Hematopoietic multipotent progenitor cell treated with erythropoietin and hydrocortisone succinate and interleukin-3 and kit ligand, for 8 days (in vitro differentiated cells): ENCODE results near the gene KCNK18.
"Not testable (repeated sequence)": the region's sequence is repeated elsewhere in the genome, so short reads cannot be mapped to it uniquely, and the experiment has no call there.

ENCODE experiments used
- DNase-seq: peaks from one replicate; pipeline ENCODE4 v3.0.0-alpha.2; 2015

Gene KCNK18

DNA sequence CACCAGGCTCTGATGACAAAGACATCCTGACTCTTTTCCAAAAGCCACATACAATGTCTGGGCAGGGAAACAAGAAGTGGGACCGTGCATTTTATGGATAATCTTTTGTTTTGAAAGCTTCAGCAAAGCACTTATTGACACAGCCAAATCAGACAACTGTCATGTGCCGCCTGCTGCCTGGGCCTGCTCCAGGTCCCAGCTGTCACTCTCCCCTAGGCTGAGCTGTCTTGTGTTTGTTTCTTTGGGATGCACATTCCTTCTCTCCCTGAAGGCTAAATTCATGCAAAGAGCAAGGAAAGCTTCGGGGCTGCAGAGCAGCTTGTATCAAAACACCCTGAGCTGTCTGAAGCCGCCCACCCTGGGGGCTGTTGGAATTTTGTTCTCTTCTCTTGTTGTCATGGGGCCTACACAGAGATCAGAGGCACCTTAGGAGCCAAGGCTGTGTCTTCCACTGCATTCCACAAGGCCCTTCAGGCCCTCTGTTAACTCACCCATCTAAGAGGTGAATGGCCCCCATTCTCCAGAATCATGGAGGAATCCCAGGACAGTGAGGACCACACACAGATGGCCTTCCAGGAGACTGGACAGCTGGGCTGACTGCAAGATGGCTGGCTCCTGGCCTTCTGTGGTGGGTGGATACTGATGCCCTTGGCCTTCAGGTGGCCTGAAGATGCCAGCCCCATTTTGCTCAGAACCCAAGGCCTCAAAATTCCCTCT lies 25.8 kb downstream of the KCNK18 start:
- DNase-seq = no peak

DNA sequence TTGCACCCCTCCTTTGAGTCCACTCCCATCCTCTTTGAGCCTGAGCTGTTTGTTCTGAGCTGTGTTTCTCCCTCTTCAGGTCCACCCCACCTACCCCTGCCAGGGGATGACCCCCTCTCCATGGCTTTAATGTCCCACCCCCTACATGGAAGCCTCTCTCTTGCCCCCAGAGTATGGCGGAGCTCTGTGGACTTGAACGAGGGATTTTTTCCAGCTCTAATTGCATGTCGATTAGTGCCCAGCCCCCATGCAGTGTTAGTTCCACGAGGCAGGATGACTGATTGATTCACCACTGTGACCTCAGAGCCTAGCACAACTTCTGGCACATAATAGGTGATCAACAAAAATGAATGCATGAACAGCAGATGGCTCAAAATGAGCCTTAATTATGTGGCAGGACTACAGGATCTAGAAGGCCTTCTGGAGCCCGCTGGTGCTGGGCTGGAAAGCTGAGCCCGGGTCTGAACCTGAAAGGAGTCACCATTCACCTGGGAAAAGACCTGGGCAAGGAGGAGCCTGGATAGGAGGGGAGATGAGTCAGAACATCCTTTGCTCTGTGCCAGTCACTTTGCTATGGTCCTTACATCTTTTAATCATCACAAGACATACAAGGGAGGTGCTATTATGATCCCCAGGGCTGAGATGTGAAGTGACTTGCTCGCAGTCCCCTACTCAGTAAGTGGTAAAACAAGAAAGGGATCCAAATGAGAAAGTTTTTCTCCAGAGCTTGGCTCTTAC lies 26.6 kb downstream of the KCNK18 start:
- no peak for DNase-seq

DNA sequence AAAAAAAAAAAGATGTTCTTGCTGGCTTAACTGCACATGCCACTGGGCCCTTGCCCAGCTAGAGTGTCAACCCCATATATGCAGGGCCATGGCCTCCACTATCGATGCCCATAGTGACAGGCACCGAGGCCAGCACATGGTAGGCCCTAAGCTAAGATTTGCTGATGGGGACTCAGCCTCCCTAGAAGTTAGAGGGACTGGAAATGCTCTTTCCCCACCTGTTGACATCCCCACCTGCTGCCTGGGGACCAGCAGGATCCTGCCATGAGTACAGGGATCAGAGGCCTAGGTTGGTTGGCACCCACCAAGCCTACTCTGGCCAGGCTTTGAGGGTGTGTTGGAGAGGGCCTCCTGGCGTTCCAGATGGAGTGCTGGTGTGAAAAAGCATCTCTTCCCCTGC lies 27.6 kb downstream of the KCNK18 start:
- no peak for DNase-seq

DNA sequence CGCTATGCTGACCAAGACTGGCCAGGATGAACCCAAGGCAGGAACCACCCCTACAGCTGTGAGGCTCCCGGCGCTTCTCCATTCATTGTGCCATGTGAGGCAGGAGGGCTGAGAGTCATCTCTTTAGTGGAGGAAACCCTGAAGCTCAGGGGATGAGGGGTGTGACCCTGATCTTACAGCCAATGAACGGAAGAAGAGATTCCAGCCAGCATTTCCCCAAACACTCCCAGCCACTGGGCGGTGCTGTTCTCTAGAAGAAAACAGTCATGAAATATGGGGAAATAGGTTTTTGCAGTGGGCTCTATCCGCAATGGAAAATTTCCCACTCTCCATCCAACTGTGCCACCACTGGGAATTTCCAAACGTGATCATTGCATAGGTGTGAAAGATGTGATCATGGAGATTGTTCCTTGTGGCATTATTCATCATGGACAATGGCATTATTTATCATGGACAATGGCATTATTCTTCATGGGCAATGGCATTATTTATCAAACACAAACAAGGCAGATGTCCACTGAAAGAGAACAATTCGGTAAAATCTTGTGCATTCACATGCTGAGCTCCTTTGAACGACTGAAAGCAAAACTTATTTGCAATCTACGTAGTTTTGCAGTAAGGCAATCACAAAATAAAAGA lies 29.6 kb downstream of the KCNK18 start:
- peak; percentile 79 for DNase-seq

DNA sequence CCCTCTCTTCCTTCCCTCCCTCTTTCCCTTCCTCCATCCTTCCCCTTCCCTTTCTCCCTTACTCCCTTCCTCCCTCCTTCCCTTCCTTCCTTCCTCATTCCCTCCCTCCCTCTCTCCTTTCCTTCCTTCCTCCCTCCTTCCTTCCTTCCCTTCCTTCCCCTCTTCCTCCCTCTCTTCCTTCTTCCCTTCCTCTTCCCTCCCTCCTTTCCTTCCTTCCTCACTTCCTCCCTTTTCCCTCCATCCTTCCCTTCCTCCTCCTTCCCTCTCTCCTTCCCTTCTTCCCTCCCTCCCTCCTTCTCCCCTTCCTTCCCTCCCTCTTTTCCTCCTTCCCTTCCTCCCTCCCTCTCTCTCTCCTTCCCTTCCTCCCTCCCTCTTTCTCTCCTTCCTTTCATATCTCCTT lies 30.9 kb downstream of the KCNK18 start:
- DNase-seq = no peak

DNA sequence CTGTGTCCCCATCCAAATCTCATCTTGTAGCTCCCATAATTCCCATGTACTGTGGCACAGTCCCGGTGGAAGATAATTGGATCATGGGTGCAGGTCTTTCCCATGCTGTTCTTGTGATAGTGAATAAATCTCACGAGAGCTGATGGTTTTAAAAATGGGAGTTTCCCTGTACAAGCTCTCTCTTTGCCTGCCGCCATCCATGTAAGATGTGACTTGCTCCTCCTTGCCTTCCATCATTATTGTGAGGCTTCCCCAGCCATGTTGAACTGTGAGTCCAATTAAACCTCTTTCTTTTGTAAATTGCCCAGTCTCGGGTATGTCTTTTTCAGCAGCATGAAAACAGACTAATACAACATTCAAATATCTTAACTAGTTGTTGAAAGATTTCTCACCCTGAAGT lies 32.8 kb downstream of the KCNK18 start:
- DNase-seq = not testable (repeated sequence)

DNA sequence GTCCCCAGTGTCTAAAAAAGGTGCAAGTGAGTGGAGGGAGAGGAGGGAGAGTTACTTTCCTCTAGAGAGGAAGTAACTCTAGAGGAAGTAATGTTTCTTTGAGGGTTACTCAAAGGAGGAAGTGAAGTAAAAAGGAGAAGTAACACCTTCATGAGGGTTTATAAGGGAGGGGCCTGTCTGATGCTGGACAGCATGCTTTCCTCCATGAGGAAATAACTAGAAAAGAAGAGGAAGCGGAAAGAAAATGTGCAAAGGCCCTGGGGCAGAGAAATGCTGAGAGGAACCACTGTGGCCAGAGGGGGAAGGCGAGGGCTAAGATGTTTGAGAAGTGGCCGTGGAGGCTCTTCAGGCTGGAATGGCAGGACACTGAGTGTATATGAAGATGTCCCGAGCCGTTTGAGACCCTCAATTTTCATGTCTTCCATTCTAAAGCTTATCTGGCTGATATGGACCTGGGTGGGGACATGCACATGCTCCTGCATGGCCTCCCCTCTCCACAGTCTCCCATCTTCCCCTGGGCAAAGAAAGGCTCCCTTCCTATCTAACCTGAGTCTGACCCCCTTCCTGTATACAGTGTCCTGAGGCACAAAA lies 40.2 kb downstream of the KCNK18 start:
- peak; percentile 20 for DNase-seq

DNA sequence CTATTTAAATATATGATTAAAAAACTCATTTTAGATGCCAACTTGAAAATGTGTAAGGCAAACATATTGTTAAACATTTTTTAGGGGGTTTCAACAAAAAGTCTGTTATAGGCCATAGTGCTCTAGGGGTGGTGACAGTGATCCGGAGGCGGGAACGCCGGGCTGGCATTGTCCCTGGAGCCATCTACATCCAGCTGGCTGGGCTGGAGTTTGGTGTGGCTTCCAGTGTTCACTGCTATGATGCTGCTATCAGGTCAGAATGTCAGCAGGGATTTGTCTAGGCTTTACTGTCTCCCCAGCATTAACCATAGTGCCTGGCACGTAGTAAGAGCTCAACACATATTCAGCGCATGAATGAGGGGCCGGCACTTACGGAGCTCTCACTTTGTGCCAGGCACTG lies 41.8 kb downstream of the KCNK18 start:
- DNase-seq = no peak

DNA sequence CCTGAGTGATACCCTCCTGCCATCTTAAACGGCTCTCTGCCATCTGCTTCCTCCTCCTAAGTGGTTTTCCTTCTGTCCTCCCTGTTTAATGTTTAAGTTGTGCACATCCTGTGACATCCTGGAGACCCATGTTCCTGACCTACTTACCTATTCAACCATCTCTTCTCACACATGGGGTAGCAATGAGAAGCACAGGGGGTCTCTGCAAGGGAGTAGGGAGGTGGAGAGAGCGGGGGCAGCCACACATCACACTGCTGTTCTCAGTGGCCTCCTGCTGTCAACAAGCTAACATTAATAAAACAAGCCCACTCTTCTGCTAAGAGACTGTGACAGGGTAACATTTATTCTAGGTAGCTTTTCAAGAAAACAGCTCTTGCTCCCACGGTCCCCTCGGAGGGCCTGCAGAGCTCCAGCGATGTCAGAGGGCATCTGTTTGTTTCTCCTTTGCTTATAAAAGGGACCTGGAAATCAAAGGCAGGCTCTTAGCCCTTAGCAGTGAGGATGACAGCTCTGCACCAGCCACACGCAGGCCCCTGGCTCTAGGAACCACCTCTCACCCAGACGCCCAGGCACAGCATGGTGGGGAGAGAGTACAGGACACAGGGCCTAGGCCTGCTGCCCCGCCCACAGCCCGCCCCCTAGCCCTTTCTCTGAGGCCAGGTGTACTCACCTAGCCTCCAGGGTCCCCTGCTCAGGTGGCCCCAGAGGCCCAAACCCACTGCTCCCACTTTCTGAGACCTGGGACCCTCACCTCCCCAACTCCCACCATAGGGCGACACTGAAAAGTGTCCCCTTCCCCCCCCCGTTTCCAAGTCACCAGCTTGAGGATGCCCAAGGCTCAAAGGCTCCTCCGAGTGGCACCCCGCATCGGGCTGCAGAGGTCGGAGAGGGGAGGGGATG lies 42.7 kb downstream of the KCNK18 start:
- no peak for DNase-seq

DNA sequence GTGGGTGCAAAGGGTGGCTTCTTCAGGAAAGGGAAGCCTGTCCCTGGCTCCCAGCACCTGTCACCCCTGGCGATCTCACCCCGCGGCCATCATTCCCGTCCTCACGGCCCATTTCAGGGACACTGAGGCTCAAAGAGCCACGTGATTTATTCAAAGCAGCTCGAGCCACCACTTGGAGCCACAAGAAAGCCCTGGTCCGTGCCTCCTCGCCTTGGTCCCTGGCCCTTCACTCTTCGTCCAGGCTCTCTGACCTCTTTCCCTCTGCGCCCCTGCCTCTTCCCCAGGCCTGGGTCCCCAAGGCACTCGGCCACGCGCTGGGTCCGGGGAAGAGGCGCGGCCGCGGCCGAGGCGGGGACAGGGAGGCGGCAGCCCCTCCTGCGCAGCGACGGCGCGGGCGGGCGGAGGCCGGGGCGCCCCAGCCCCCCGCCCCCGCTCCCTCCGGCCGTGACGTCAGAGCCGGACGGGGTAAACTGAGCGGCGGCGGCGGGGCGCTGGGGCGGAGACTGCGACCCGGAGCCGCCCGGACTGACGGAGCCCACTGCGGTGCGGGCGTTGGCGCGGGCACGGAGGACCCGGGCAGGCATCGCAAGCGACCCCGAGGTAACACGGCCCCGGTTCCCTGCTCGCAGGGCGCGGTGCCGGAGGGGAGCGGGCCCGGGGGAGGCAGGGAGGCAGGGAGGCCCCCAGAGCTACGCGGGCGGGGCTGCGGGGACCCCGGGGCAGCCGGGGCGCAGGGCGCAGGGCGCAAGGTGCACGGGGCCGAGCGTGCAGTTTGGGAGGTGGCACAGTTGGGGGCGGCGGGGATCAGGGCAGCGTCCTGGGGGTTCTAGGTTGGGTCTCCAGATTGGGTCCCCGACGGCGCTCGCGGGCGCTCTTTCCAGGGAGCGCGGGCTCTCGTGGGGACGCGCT lies 43.6 kb downstream of the KCNK18 start, which contains the start of gene SLC18A2:
SLC18A2 (plus strand) TSS at position 494 of the 909 bp plus-strand sequence. CDS start 580 bp downstream, outside the sequence.
- DNase-seq = no peak

DNA sequence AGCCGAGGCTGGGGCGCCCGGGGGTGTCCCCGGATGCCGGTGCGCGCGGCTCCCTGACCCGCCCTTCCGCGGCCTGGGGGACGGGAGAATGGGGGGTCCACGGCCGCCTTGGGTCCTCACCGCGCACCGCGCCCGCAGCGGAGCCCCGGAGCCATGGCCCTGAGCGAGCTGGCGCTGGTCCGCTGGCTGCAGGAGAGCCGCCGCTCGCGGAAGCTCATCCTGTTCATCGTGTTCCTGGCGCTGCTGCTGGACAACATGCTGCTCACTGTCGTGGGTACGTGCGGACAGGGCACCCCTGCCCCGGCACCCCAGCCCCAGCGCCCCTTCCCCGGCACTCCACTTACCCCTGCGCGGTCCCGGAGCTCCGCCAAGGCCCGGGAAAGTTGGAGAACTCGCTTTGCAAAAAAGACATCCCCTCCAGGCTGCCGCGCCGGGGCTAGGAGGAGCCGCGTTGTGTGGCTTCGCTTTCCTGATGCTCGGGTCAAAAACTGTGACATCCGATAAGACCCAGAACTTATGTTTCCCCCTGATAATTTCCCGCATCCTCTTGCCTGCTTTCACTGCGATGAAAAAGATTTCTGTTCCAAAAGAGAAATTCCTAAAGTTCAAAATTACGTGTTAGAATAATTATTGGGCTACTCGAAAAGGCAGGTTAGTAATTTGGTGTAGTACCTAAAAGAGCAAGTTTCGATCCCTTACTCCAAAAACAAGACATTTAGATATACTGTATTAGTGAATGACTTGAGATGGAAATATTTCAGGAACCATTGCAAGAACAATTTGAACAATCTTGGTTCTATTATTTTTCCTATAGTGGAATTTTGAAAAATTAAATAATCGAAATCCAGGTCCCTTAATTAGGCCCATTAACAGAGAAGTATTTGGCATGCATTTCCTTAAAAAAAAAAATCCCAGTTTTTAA lies 44.5 kb downstream of the KCNK18 start:
- peak; percentile 46 for DNase-seq

DNA sequence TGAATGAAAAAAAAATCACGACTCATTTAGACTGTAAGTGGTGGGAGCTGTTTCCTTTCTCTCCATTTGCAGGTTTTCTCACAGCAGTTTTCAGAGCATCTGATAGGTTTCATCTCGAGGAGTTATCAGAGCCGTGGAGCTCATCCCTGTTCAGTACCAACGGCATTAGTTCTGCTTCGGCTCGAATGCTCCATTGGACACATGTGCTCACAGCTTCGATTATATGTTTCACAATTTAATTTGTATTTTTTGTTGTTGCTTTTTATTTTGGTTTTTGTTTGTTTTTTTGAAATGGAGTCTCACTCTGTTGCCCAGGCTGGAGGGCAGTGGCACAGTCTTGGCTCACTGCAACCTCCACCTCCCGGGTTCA lies 45.2 kb downstream of the KCNK18 start:
- DNase-seq = no peak

DNA sequence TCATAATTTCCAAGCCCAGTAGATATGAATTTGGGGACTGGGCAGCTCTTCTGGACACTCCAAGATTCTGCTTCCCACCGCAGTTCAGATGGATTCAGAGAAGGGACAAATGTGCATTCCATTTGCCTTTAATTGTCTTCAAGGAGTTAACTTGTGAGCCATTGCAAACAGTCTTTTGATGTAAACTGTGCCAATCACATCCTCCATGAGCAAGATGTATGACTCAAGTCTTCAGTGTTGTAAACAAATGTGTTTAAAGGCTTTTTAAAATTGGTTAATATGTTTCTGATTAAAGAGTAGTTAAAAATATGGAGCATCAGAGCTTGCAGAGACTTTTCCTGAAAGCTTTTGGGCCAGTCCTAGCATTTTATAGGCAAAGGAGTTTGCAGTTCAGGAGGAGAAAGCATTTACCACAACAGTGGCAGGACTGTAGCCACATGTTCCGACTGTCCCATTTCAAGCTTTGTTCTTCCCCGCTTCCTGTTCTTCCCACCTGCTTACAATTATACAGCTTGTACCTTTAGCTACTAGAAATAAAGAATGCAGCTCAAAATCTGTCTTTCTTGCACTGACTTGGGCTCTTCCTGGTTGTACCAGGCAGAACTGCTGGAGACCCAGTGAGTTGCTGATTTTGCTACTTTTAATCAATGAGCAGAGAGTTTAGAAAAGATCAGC lies 49.8 kb downstream of the KCNK18 start:
- no peak for DNase-seq

DNA sequence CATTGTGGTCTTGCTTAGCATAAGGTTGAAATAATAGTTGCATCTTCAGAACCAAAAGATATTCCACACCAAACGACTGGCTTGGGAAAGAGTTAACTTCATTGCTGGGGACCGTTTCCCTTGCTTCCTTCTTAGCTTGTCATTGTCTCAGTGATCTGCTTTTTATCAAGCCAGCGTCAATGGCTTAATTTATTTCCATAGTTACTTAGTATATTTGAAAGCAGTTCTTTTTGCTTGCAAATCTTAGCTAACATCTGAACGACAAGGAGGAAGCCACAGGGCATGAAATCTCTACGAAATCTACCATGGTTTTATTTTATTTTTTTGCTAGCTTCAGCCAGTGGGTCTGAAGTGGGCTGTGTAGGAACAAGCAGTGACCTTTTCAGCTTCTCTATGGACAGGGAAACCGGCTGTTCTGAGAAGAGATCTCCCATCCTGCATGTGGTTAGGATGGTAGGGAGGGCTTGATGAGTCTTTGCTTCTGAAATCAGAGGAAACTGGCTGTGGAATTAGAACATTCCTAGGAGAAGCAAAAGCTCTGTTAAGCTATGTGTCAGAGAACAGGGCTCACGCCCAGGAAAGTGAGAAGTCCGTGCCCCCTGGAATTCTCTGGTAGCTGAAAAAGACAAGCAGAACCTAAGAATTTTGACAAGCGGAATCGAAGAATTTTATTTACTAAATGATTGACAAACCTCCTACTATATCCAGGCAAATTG lies 51.6 kb downstream of the KCNK18 start:
- no peak for DNase-seq

DNA sequence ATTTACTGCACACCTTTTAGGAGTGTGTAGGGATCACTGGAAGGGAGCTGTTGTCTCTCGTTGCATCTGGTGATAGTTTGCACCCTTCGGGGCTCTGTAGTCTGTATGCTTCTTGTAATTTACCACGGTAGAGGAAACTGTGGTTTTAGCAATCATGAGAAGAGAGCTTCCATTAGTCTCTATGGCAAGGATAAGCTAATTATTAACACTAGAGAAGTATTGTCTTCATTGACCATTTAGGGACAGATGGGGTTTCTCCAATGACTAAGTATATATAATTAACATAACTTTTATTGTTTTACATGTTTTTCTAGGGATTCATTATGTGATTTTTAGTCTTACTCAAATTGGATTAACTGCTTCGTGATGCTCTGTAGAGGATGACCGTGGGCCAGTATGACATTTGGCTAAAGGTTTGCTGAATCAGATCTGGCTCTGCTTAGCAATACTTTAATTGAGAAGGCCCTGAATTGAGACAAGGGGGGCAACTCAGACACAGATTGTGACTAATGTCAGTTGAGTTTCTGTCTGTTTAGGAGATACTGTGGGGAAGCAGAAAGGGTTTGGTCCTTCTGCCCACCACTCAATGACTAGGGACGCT lies 52.3 kb downstream of the KCNK18 start:
- no peak for DNase-seq

DNA sequence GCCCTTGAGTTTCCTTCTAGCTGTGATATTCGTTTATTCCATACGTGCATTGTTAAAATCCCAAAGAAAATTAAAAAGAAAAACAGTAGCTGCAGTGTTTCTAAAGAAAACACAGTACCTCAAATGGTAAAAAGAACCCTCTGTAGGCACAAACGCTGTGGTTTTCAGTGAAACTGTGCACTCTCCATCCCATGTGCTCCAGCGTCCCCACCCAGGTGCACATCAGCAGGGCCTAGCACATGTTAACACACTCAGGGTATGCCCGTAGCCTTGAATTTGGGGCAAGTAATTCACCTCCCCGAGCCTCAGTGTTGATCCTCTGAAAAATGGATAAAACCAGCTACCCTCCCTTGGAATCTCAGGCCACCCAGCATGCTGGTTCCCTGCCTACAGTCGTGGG lies 53.1 kb downstream of the KCNK18 start:
- no peak for DNase-seq

DNA sequence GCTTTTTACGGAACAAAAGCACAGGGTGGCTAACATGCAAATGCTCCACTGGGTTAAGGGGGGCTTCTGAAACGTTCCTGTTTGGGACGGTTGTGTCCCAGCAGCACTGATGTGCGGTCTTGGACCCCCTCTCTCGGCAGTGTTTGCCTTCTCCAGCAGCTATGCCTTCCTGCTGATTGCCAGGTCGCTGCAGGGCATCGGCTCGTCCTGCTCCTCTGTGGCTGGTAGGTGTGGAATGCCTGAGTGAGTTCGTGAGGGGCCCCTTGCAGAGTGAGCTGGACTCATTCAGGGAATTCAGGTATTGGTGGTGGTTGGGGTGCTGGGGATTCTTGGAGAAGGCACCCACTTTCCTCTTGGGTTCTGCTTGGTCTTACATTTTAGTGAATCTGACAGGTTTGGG lies 56.6 kb downstream of the KCNK18 start:
- DNase-seq = no peak

DNA sequence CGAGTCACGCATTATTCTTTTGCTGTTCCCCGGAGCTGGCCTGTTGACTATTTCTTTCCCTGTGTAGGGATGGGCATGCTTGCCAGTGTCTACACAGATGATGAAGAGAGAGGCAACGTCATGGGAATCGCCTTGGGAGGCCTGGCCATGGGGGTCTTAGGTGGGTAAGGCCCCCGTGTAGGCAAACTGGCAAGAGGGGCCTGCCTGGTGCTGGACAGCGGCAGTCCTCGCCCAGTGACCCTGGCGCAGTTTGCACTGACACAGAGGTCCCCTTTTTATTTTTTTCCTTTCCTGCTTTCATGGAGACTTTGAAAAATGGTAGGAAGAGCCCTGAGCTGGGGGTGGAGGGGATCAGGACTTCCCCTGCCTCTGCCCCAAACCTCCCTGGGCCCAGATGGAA lies 57.0 kb downstream of the KCNK18 start:
- no peak for DNase-seq
